GM15510 (cell line): ENCODE data around the gene OCLN.

ENCODE experiments used
- POLR2A ChIP-seq: IDR thresholded peaks from 3 replicates; pipeline ENCODE4 v1.6.1; 2011; ENCODE audit warnings: borderline replicate concordance; ENCODE audit not compliant: insufficient read length; ENCODE audit errors: extremely low read depth

OCLN gene

DNA sequence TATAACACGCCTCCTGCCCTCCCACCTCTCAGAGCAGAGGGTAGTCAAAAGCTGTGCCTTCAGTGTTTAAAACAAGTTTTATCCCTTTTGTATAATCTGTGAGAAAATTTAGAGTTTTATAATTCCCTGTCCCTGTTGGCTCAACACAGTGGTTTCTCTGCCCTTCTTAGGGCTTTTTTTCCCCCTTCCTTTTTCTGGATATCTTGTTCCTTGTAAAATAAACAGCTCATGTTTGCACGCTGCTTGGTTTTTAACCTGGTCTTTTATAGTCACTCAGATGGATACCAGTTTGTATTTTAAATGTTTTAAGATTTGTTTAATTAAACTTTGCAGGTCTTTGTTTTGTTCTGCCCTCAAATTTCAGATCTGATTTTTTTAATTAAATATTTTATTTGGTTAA lies 26.7 kb downstream of the OCLN start:
- TF ChIP-seq POLR2A = no peak

DNA sequence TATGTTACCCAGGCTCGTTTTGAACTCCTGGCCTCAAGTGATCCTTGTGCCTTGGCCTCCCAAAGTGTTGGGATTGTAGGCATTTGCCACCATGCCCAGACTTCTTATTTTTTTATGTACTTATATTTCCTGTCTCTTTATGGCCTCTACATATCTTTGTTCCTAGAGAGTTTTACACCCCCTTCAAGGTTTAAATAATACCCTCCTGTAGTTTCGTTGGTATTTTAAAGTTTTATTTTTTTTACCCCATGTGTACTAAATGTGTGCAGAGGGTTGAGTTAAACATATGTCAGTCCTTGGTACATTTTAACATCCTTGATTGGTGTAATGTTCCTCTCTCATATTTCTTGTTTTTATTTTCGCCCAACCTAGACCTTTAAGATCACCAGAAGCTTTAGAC lies 29.4 kb downstream of the OCLN start:
- TF ChIP-seq POLR2A = no peak

DNA sequence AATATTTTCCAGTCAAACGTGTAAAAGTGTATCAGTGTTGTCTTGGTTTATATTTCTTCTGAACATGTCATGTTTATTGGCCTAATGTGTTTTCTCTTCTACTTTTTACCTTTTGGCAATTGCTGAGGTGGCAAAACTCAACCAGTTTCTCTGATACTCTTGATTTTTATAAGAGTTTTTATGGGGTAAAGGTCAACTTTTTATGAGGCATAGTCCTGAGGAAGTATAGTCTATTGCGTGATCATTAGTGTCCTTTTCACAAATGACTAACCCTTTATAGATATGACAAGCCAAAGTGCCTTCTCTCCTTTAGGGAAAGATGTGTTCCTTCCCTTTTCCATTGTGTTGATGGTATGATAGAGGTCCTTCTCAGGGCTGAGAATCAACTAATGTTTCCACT lies 32.9 kb downstream of the OCLN start:
- TF ChIP-seq POLR2A = no peak

DNA sequence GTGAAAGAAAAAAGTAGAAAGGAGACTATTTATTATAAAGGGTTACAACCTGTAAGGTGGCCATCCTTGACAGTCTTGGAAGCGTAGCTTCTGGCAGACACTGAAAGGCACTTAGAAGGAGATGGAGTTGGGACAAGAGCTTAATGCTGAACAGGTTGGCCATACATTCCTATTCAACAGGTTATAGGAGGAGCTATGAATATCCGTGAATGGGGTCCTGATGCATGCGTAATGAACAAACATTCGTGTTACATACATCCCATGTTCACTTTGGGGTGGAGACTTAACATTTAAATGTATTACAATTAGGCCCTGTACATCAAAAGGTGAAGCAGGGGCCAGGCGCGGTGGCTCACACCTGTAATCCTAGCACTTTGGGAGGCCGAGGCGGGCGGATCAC lies 34.1 kb downstream of the OCLN start:
- no peak for TF ChIP-seq POLR2A

DNA sequence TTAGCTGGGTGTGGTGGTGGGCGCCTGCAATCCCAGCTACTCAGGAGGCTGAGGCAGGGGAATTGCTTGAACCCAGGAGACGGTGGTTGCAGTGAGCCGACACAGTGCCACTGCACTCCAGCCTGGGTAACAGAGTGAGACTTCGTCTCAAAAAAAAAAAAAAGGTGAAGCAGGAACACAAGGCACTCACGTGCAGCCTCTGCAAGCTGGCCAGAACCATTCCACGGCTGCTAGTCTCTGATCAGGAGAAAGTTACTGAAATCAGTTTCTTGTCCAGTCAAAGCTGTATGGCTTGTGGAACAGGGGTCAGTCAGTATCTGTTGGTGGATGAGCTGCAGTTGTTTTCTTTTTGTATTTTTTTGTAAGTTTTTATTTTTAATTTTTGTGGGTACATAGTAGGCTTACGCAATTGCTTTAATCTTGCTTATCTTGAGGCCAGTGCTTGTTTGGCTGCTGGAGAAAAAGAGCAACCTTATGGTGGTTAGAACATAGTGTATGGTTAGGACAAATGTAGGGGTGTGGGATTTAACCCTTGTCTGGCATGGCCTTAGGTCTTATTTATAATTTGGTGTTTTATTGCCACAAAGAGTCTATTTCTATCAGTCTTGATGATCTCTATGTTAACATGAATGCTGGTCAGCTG lies 34.7 kb downstream of the OCLN start:
- no peak for TF ChIP-seq POLR2A

DNA sequence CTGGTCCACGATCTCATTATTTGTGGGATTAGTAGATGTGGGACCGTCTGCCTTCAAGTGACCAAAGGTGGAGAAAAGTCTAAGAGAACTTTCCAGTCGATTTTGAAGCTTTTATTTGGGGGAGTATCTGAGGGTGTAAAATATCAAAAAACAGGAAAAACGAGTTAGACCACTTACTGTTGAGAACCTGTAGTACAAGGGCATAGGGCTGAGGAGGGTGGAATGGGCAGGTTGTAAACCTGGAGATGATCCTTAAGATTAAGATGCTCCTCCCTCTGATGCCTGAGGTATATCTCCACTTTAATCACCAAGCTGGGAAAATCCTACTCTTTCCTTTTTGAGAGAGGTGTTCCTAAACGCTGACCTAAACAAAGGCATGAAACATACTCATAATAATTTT lies 35.4 kb downstream of the OCLN start:
- TF ChIP-seq POLR2A = no peak

DNA sequence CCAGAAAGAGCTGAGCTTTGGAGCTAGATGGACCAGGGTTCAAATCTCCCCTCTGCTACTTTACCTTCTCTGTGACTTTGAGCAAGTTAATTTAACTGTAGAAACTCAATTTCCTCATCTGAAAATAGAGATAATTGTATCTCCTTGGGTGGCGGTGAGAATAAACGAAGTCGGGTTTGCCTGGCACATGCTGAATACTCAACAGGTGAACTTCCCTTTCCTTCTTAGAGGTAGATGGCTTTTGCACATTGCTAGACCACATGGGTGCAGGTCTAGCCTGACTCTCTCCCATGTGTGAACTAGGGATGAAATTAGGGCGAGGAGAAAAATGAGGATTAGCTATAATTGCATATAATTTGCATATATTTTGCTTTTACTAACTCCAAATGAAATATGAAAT lies 36.0 kb downstream of the OCLN start:
- TF ChIP-seq POLR2A = no peak

DNA sequence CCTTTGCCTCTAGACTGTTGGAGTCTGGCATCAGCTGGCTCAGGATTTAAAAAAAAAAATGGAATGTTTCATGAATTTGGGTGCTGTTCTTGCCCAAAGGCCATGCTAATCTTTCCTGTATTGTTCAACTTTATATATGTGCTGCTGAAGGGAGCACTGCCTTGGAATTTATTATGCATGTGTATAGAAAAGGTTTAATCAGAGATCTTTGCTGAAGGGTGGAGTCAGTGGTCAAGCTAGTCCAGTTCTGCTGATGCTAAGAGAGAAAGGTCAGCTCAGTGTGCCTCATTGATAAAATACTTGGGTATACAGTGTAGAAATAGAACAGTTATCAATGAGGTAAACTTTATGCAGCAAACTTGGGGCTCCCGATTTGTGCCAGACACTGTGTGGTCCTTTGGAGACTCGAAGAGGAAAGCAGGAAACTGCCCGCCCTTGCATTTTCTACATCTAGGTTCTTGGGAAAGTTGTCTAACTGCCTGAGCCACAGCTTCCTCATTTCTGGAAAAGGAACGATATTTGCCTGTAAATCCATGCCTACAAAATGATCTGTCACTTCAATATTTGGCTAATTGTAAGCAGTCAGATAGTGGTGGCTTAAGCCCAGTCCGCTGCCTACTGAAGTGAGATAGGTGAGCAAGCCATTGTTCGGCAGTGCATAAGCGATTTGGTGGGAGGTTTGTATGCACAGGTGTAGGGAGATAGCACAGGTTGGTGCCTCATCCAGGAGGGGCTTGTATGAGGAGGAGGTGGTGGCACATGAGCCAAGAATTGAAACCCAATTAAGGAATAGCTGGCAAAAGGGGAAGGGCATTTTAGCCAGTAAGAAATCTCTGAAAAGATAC lies 38.2 kb downstream of the OCLN start:
- TF ChIP-seq POLR2A = no peak

DNA sequence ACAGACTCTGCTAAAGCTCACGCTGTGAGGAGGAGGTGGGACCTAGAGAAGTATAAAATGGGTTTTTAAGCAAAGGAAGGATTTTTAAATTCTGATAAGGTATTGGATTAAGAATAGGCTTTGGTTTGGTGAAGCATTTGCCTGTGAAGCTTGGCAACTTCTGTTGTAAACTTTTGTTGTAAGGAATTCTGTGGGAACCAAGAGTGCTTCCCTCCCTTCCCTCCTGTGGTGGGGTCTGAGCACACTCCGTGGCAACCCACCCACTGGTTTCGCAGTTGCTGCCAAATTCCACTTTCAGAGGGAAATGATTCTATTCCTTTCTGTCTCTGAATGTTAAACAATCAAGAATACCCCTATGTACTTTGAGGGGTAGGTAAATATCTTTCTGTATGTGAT lies 38.8 kb downstream of the OCLN start:
- TF ChIP-seq POLR2A = no peak

DNA sequence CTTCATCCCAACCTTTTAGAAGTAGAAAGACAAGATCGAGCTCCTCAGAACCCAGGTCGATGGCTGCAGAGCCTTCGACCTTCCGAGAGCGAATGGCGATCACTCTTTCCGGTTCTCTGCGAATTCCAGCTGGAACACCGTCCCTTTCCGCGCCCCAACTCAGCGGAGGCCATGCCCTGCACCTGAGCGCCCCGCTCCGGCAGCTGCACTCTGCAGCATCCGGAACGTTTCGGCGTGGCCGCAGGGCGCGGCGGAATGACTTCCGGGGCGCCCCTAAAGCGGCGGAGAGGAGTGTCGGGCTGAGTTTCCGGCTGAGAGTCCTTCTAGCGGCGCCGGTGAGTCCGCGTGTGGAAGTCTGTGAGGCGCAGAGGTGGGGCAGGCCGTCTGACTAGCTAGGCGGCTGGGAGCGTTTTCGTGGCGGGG lies 67.3 kb downstream of the OCLN start, which contains the start of gene GTF2H2C:
TSS of gene GTF2H2C (plus strand) at position 284 of the 423 bp plus-strand sequence. CDS start 4,942 bp downstream, outside the sequence.
- TF ChIP-seq POLR2A = peak; percentile 42
